Activated T-helper 1 cell treated with anti-CD3 and anti-CD28 coated beads, Interleukin-12 subunit alpha, Interleukin-12 subunit beta, Interleukin-2, Interleukin-4 antibody, amounts not matched to agents 30 ng/mL and 10 ng/mL and 1 ng/mL, durations not matched to agents 14 hours and 24 hours and 36 hours (primary cell): Measurements from ENCODE around the gene DDX47. TPM values are rescaled to one million over a fixed set of nuclear protein-coding genes. Genes with fewer than 3 reads are reported as not detected.
"Not testable (repeated sequence)": the region's sequence is repeated elsewhere in the genome, so short reads cannot be mapped to it uniquely, and the experiment has no call there.

Experiments
- DNase-seq: peaks from one replicate; pipeline ENCODE4 v3.0.0; 2021; ENCODE audit warnings: low spot score
- H3K27ac Mint-ChIP-seq: one replicate; pipeline ENCODE4 v1.8.0; 2021; ENCODE audit warnings: mild to moderate bottlenecking, mixed read lengths
- H3K27me3 Mint-ChIP-seq: one replicate; pipeline ENCODE4 v1.8.0; 2022; ENCODE audit warnings: mild to moderate bottlenecking, moderate library complexity, mixed read lengths; ENCODE audit not compliant: insufficient read depth
- H3K36me3 Mint-ChIP-seq: one replicate; pipeline ENCODE4 v1.8.0; 2021; ENCODE audit warnings: low read depth, mixed read lengths
- H3K4me1 Mint-ChIP-seq: one replicate; pipeline ENCODE4 v1.8.0; 2021; ENCODE audit warnings: low read depth, mixed read lengths
- H3K4me3 Mint-ChIP-seq: one replicate; pipeline ENCODE4 v1.8.0; 2021; ENCODE audit warnings: mild to moderate bottlenecking, moderate library complexity, mixed read lengths
- H3K9me3 Mint-ChIP-seq: one replicate; pipeline ENCODE4 v1.8.0; 2021; ENCODE audit warnings: mixed read lengths
- intact Hi-C: fragments of 100-400 bp; cut with micrococcal nuclease; formaldehyde crosslinking; loops from one replicate; pipeline ENCODE4 v1.15.1; 2024
- total RNA-seq: library from RNA; stranded (reverse); gene quantifications from 2 replicates; pipeline ENCODE4 v1.2.3, GENCODE V29; 2022

Gene DDX47
- total RNA-seq, 1 donor from 2014 or later: 127 TPM

DNA sequence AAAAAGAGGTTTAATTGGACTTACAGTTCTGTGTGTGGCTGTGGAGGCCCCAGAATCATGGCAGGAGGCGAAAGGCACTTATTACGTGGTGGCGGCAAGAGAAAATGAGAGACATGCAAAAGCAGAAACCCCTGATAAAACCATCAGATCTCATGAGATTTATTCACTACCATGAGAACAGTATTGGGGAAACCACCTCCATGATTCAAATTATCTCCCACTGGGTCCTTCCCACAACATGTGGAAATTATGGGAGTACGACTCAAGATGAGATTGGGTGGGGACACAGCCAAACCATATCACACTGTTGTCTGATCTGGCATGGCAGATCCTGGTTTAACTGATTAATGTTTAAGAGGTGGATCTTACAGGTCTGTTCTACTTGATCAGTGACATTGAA lies 5.6 kb downstream of the DDX47 start:
- no peak overlapping the region for H3K27ac Mint-ChIP-seq
- intact Hi-C loops: loop anchor here (10.0 kb wide), 1 partner anchor 286 kb away; the partner anchor contains the start of gene GSG1
- no peaks in the 10 kb centered on the region for H3K27me3 Mint-ChIP-seq
- no peaks in the 10 kb centered on the region for H3K9me3 Mint-ChIP-seq
- H3K4me3 Mint-ChIP-seq: no peak overlapping the region
- H3K4me1 Mint-ChIP-seq: peaks cover 61% of the 10 kb centered on the region
- DNase-seq: no peak
- H3K36me3 Mint-ChIP-seq: peaks cover 62% of the 10 kb centered on the region

DNA sequence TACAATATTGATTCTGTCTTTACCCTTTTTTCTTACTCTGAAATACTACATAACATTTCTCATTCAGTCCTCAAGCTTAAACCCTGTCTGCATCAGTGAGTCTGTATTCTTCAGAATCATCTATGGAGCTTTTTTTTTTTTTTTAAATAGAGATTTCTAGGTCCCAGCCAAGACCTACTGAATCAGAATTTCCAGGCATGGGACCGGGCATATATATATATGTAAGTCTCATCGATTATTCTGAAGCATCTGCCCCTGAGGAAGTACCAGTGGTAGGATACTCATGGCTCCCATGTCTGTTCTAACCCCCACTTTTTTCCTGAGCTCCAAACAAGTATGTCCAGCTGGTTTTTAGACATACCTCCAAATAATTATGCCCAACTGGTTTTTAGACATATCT lies 6.1 kb downstream of the DDX47 start:
- DNase-seq: no peak
- Mint-ChIP-seq H3K9me3 (no peaks in the 10 kb centered on the region), H3K27ac (no peak overlapping the region), H3K4me1 (peaks cover 57% of the 10 kb centered on the region), H3K4me3 (no peak overlapping the region), H3K27me3 (no peaks in the 10 kb centered on the region), H3K36me3 (peaks cover 61% of the 10 kb centered on the region)
- intact Hi-C loops: loop anchor here (10.0 kb wide), 1 partner anchor 286 kb away; the partner anchor contains the start of gene GSG1

GRCh38 chr12:12819752-12820311 lies 6.7 kb downstream of the DDX47 start:
- Mint-ChIP-seq H3K27me3 (no peaks in the 10 kb centered on the region), H3K27ac (peak overlapping the region; percentile 14), H3K9me3 (no peaks in the 10 kb centered on the region), H3K4me3 (no peak overlapping the region), H3K4me1 (peaks cover 50% of the 10 kb centered on the region), H3K36me3 (peaks cover 62% of the 10 kb centered on the region)
- intact Hi-C loops: loop anchor here (10.0 kb wide), 1 partner anchor 285 kb away; the partner anchor contains the start of gene GSG1
- DNase-seq: no peak

DNA sequence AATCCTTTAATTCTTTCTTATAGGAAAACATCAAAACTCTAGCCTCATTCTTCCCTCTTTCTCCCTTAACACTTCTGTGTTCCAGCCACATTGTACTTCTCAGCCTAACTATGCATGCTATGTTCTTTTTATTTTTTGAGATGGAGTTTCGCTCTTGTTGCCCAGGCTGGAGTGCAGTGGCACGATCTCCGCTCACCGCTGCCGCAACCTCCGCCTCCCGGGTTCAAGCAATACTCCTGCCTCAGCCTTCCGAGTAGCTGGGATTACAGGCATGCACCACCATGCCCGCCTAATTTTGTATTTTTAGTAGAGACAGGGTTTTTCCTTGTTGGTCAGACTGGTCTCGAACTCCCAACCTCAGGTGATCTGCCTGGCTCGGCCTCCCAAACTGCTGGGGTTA lies 7.2 kb downstream of the DDX47 start:
- H3K4me3 Mint-ChIP-seq, H3K27ac Mint-ChIP-seq, intact Hi-C loops, H3K27me3 Mint-ChIP-seq, DNase-seq, H3K9me3 Mint-ChIP-seq: not testable (repeated sequence)
- Mint-ChIP-seq H3K4me1 (peaks cover 47% of the 10 kb centered on the region), H3K36me3 (peaks cover 64% of the 10 kb centered on the region)

DNA sequence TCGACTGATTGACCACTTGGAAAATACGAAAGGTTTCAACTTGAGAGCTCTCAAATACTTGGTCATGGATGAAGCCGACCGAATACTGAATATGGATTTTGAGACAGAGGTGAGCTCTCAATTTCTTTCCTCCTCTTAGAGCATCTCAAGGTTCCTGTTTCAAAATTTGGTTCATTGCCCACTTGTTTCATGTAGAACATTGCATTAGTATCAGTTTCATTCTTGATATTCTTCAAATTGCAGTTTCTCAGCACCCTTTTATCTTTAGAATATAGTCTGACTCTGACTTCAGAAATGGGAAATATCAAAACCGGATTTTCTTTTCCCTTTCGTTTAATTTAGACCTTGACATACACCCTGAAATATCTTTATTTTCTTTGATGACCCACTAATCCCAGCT lies 8.8 kb downstream of the DDX47 start:
- intact Hi-C loops: no loop called here
- peaks cover 31% of the 10 kb centered on the region for H3K4me1 Mint-ChIP-seq

GRCh38 chr12:12822886-12823285 lies 9.7 kb downstream of the DDX47 start:
- H3K27me3 Mint-ChIP-seq: no peaks in the 10 kb centered on the region
- no peak for DNase-seq
- no peaks in the 10 kb centered on the region for H3K9me3 Mint-ChIP-seq
- H3K27ac Mint-ChIP-seq: no peak overlapping the region
- intact Hi-C loops: no loop called here
- H3K4me1 Mint-ChIP-seq: peaks cover 27% of the 10 kb centered on the region
- H3K4me3 Mint-ChIP-seq: no peak overlapping the region
- H3K36me3 Mint-ChIP-seq: peaks cover 61% of the 10 kb centered on the region

More for the DNA sequence above, 8.8 kb downstream of the DDX47 start:
- no peak overlapping the region for H3K27ac Mint-ChIP-seq
- peaks cover 56% of the 10 kb centered on the region for H3K36me3 Mint-ChIP-seq
- no peak for DNase-seq
- no peak overlapping the region for H3K4me3 Mint-ChIP-seq
- H3K9me3 Mint-ChIP-seq: no peaks in the 10 kb centered on the region
- no peaks in the 10 kb centered on the region for H3K27me3 Mint-ChIP-seq

DNA sequence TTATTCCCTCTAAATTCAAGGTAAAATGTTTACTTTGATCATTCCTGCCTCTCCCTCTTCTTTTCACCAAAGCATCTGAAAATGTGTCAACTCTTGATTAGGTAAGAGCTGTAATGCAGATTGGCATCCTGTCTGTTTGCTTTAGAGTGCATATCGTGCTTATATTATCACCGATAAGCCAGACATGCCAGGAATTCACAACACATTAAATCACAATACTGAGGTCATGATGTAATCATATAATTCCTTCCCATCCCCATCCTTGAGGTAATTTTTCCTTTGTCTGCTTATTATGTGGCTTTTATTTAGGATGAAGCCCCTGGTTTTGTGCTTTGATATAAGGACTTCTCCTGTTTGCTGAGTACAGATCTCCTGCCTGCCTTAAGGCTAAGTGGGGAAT lies 10.2 kb downstream of the DDX47 start:
- Mint-ChIP-seq H3K27me3 (no peaks in the 10 kb centered on the region), H3K4me3 (no peak overlapping the region), H3K36me3 (peaks cover 62% of the 10 kb centered on the region), H3K9me3 (no peaks in the 10 kb centered on the region), H3K4me1 (peaks cover 27% of the 10 kb centered on the region), H3K27ac (peak overlapping the region; percentile 14)
- intact Hi-C loops: no loop called here
- DNase-seq: no peak

DNA sequence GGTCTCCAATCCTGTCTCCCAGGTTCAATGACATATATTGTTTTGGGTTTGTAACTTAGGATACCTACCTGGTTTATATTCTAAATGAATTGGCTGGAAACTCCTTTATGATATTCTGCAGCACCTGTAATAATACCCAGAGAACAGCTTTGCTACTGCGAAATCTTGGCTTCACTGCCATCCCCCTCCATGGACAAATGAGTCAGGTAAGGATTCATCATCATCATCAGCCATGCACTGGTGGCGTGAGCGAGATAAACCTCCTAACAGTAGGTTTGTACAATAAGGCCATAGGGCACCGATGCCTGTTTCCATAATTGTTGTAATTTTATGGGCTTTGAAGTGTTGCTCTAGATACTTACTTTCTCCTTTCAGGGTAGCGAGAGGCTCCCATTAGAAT lies 10.7 kb downstream of the DDX47 start:
- Mint-ChIP-seq H3K4me1 (peaks cover 22% of the 10 kb centered on the region), H3K36me3 (peaks cover 63% of the 10 kb centered on the region), H3K27ac (no peak overlapping the region), H3K4me3 (no peak overlapping the region), H3K9me3 (no peaks in the 10 kb centered on the region), H3K27me3 (no peaks in the 10 kb centered on the region)
- no peak for DNase-seq
- intact Hi-C loops: no loop called here

GRCh38 chr12:12835378-12836146 lies 22.4 kb downstream of the DDX47 start:
- peaks cover 31% of the 10 kb centered on the region for H3K36me3 Mint-ChIP-seq
- no peak for DNase-seq
- H3K4me3 Mint-ChIP-seq: no peak overlapping the region
- intact Hi-C loops: loop anchor here (2.0 to 5.0 kb wide), 4 partner anchors 23 to 377 kb away; partner anchors contain the start of gene DDX47
- H3K4me1 Mint-ChIP-seq: peaks cover 24% of the 10 kb centered on the region
- no peak overlapping the region for H3K27ac Mint-ChIP-seq
- H3K9me3 Mint-ChIP-seq: no peaks in the 10 kb centered on the region
- H3K27me3 Mint-ChIP-seq: no peaks in the 10 kb centered on the region

DNA sequence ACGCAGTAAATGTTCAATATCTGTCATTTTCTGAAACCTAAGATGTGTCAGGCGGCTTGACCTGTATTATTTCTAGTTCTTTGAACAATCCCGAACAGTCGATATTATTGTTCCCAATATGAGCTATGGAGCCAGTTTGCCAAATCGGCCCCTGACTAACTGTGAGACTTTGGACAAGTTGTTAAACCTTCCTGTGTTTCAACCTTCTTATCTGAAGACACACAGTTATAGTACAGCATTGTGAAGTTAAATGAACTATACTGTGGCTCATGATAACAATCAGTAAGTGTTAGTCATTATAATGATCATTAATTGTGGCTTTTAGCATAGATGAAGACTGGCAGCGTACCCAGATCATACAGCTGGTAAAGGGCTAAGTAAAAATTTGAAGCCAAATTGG lies 23.4 kb downstream of the DDX47 start:
- no peak overlapping the region for H3K4me3 Mint-ChIP-seq
- intact Hi-C loops: loop anchor here (2.0 to 5.0 kb wide), 4 partner anchors 24 to 376 kb away; partner anchors contain the start of gene DDX47
- DNase-seq: no peak
- H3K4me1 Mint-ChIP-seq: peaks cover 24% of the 10 kb centered on the region
- H3K27ac Mint-ChIP-seq: no peak overlapping the region
- H3K9me3 Mint-ChIP-seq: no peaks in the 10 kb centered on the region
- peaks cover 29% of the 10 kb centered on the region for H3K36me3 Mint-ChIP-seq
- no peaks in the 10 kb centered on the region for H3K27me3 Mint-ChIP-seq

DNA sequence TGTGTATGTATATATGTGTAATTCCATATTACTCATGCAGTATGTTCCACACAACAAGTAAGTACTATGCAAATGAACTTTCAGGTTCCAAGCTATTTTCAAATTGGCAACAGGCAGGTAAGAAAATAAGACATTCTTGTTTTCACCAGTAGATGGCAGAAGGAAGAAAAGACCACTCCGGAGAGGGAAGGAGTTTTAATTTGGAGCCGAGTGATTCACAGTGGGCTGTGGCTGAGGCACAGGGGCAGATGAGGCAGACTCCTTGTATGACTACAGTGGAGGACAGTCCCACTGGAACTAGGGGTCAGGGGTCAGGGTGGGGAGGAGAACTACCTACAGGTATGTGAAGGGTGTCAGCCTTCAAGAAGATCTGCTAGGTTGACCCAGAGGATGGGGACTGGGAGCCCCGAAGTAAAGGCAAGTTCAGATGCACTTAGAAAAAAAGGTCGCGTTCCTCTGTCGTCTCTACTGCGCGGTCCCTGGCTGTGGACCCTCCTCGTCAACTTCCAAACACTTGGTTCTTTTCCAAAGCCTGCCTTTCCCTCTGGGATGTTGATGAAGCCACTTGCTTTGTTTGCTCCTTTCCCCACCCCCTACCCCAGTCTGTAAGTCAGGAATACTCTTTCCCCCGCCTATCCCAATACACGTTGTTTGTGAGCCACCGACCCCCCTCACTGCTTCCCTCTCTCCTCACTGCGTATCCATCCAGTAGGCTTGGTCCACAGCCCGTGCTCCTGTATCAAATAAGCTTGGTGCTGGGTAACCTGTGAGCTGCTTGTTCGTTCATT lies 24.1 kb downstream of the DDX47 start:
- DNase-seq: no peak
- H3K4me1 Mint-ChIP-seq: peaks cover 24% of the 10 kb centered on the region
- peaks cover 24% of the 10 kb centered on the region for H3K36me3 Mint-ChIP-seq
- H3K4me3 Mint-ChIP-seq: no peak overlapping the region
- intact Hi-C loops: loop anchor here (1.0 to 5.0 kb wide), 5 partner anchors 24 to 376 kb away; partner anchors contain the start of genes DDX47 and GPRC5A
- H3K27ac Mint-ChIP-seq: peak overlapping the region; percentile 54
- no peaks in the 10 kb centered on the region for H3K27me3 Mint-ChIP-seq
- no peaks in the 10 kb centered on the region for H3K9me3 Mint-ChIP-seq

GRCh38 chr12:12837813-12838153 lies 24.6 kb downstream of the DDX47 start:
- Mint-ChIP-seq H3K4me1 (peaks cover 24% of the 10 kb centered on the region), H3K27ac (no peak overlapping the region), H3K36me3 (peaks cover 21% of the 10 kb centered on the region), H3K9me3 (no peaks in the 10 kb centered on the region), H3K4me3 (no peak overlapping the region), H3K27me3 (no peaks in the 10 kb centered on the region)
- intact Hi-C loops: loop anchor here (1.0 to 5.0 kb wide), 6 partner anchors 25 to 375 kb away; partner anchors contain the start of genes DDX47 and GPRC5A
- DNase-seq: no peak
